Activated CD4-positive, alpha-beta memory T cell treated with anti-CD3 and anti-CD28 coated beads for 36 hours (primary cell): ENCODE measurements around the gene UBE4A. TPM values are rescaled to one million over a fixed set of nuclear protein-coding genes. Genes with fewer than 3 reads are reported as not detected.

Experiments
- CTCF ChIA-PET: fragments of 350-600 bp; sonication (Branson Sonifier 250); formaldehyde crosslinking; loops from one replicate; lab custom pipeline; 2021; ENCODE audit warnings: antibody characterized with exemption, inconsistent platforms; lab: Charles Lee
- POLR2A ChIA-PET: fragments of 350-600 bp; sonication (Branson Sonifier 250); formaldehyde crosslinking; loops from one replicate; lab custom pipeline; 2021; ENCODE audit warnings: antibody characterized with exemption; lab: Charles Lee
- DNase-seq: peaks from one replicate; pipeline ENCODE4 v3.0.0-alpha.2; 2020
- H3K27ac Mint-ChIP-seq: one replicate; pipeline ENCODE4 v1.8.0; 2021; ENCODE audit warnings: mixed read lengths
- H3K27me3 Mint-ChIP-seq: one replicate; pipeline ENCODE4 v1.8.0; 2021; ENCODE audit warnings: mixed read lengths
- H3K36me3 Mint-ChIP-seq: one replicate; pipeline ENCODE4 v1.8.0; 2021; ENCODE audit warnings: mixed read lengths
- H3K4me1 Mint-ChIP-seq: one replicate; pipeline ENCODE4 v1.8.0; 2021; ENCODE audit warnings: low read depth, mixed read lengths
- H3K4me3 Mint-ChIP-seq: one replicate; pipeline ENCODE4 v1.8.0; 2021; ENCODE audit warnings: mild to moderate bottlenecking, mixed read lengths
- H3K9me3 Mint-ChIP-seq: one replicate; pipeline ENCODE4 v1.8.0; 2021; ENCODE audit warnings: mixed read lengths
- intact Hi-C: fragments of 100-400 bp; cut with micrococcal nuclease; formaldehyde crosslinking; loops from one replicate; pipeline ENCODE4 v1.15.1; 2023
- total RNA-seq, 2 experiments: library from RNA; stranded (reverse); gene quantifications; one replicate each; pipeline ENCODE4 v1.2.3, GENCODE V29; 2021

UBE4A gene
- total RNA-seq, 2 experiments from 2014 or later = 39.1 to 40.4 TPM

GRCh38 chr11:118373263-118373662 is 13.9 kb downstream of the UBE4A start:
- POLR2A ChIA-PET = no interaction called here

GRCh38 chr11:118373871-118374270 is 14.5 kb downstream of the UBE4A start:
- no peaks in the 10 kb centered on the region for H3K27me3 Mint-ChIP-seq
- intact Hi-C loops = no loop called here
- ChIA-PET CTCF (interaction anchor here (1.1 to 2.0 kb wide), 2 partner anchors 114 to 119 kb away, joined by 4 to 6 read pairs; no protein-coding TSS in a partner anchor), POLR2A (interaction anchor here (0.7 kb wide), 1 partner anchor 112 kb away, joined by 4 read pairs; no protein-coding TSS in a partner anchor)
- peaks cover 6% of the 10 kb centered on the region for H3K4me1 Mint-ChIP-seq
- no peaks in the 10 kb centered on the region for H3K9me3 Mint-ChIP-seq
- H3K4me3 Mint-ChIP-seq = no peak overlapping the region
- DNase-seq = no peak
- H3K27ac Mint-ChIP-seq = no peak overlapping the region
- H3K36me3 Mint-ChIP-seq = peaks cover 61% of the 10 kb centered on the region

More at GRCh38 chr11:118373263-118373662, 13.9 kb downstream of the UBE4A start:
- Mint-ChIP-seq H3K9me3 (no peaks in the 10 kb centered on the region), H3K36me3 (peaks cover 63% of the 10 kb centered on the region), H3K4me1 (peaks cover 6% of the 10 kb centered on the region), H3K27me3 (no peaks in the 10 kb centered on the region), H3K27ac (no peak overlapping the region), H3K4me3 (no peak overlapping the region)
- CTCF ChIA-PET = interaction anchor here (1.1 to 2.0 kb wide), 3 partner anchors 78 to 120 kb away, joined by 4 to 6 read pairs (median 5); no protein-coding TSS in a partner anchor
- intact Hi-C loops = no loop called here
- DNase-seq = no peak

- intact Hi-C loops = no loop called here
- H3K4me3 Mint-ChIP-seq = no peak overlapping the region
- peaks cover 6% of the 10 kb centered on the region for H3K4me1 Mint-ChIP-seq
- H3K9me3 Mint-ChIP-seq = no peaks in the 10 kb centered on the region
- ChIA-PET POLR2A (no interaction called here), CTCF (interaction anchor here (2.0 kb wide), 1 partner anchor 118 kb away, joined by 4 read pairs; no protein-coding TSS in a partner anchor)
- peaks cover 62% of the 10 kb centered on the region for H3K36me3 Mint-ChIP-seq
- H3K27ac Mint-ChIP-seq = no peak overlapping the region
- DNase-seq = no peak
- H3K27me3 Mint-ChIP-seq = no peaks in the 10 kb centered on the region
Measured at GRCh38 chr11:118374729-118375128, 15.3 kb downstream of the UBE4A start.

- intact Hi-C loops = no loop called here
- CTCF ChIA-PET = interaction anchor here (0.6 to 0.8 kb wide), 3 partner anchors 12 to 113 kb away, joined by 3 read pairs; no protein-coding TSS in a partner anchor
- POLR2A ChIA-PET = interaction anchor here (0.6 kb wide), 1 partner anchor 38 kb away, joined by 3 read pairs; no protein-coding TSS in a partner anchor
- peak overlapping the region; percentile 78 for H3K27ac Mint-ChIP-seq
- peaks cover 57% of the 10 kb centered on the region for H3K36me3 Mint-ChIP-seq
- H3K4me3 Mint-ChIP-seq = no peak overlapping the region
- DNase-seq = no peak
- H3K27me3 Mint-ChIP-seq = no peaks in the 10 kb centered on the region
- H3K4me1 Mint-ChIP-seq = peaks cover 6% of the 10 kb centered on the region
- no peaks in the 10 kb centered on the region for H3K9me3 Mint-ChIP-seq
Measured at GRCh38 chr11:118375978-118376377, 16.6 kb downstream of the UBE4A start.

- POLR2A ChIA-PET = no interaction called here
- no peak overlapping the region for H3K27ac Mint-ChIP-seq
- peaks cover 50% of the 10 kb centered on the region for H3K36me3 Mint-ChIP-seq
- H3K27me3 Mint-ChIP-seq = no peaks in the 10 kb centered on the region
- H3K9me3 Mint-ChIP-seq = no peaks in the 10 kb centered on the region
- CTCF ChIA-PET = interaction anchor here (2.4 kb wide), 1 partner anchor 110 kb away, joined by 15 read pairs; no protein-coding TSS in a partner anchor
- intact Hi-C loops = no loop called here
- H3K4me3 Mint-ChIP-seq = no peak overlapping the region
- peaks cover 6% of the 10 kb centered on the region for H3K4me1 Mint-ChIP-seq
- no peak for DNase-seq
Measured at GRCh38 chr11:118379497-118379896, 20.1 kb downstream of the UBE4A start.

- Mint-ChIP-seq H3K27ac (no peak overlapping the region), H3K4me1 (peaks cover 6% of the 10 kb centered on the region), H3K27me3 (no peaks in the 10 kb centered on the region), H3K36me3 (peaks cover 53% of the 10 kb centered on the region), H3K9me3 (no peaks in the 10 kb centered on the region), H3K4me3 (no peak overlapping the region)
- intact Hi-C loops = no loop called here
- CTCF ChIA-PET = interaction anchor here (2.4 kb wide), 1 partner anchor 109 kb away, joined by 15 read pairs; no protein-coding TSS in a partner anchor
- no peak for DNase-seq
- POLR2A ChIA-PET = no interaction called here
Measured at GRCh38 chr11:118380571-118380970, 21.2 kb downstream of the UBE4A start.

- Mint-ChIP-seq H3K27ac (no peak overlapping the region), H3K27me3 (no peaks in the 10 kb centered on the region), H3K4me3 (no peak overlapping the region), H3K4me1 (no peaks in the 10 kb centered on the region), H3K36me3 (peaks cover 58% of the 10 kb centered on the region), H3K9me3 (no peaks in the 10 kb centered on the region)
- POLR2A ChIA-PET = no interaction called here
- intact Hi-C loops = no loop called here
- no peak for DNase-seq
- CTCF ChIA-PET = no interaction called here
Measured at GRCh38 chr11:118382954-118383353, 23.6 kb downstream of the UBE4A start.

- Mint-ChIP-seq H3K4me1 (no peaks in the 10 kb centered on the region), H3K9me3 (no peaks in the 10 kb centered on the region), H3K36me3 (peaks cover 55% of the 10 kb centered on the region), H3K4me3 (no peak overlapping the region), H3K27ac (no peak overlapping the region), H3K27me3 (no peaks in the 10 kb centered on the region)
- ChIA-PET CTCF (no interaction called here), POLR2A (no interaction called here)
- DNase-seq = no peak
- intact Hi-C loops = no loop called here
Measured at GRCh38 chr11:118383657-118384056, 24.3 kb downstream of the UBE4A start.

GRCh38 chr11:118396097-118396501 is 36.7 kb downstream of the UBE4A start:
- H3K27me3 Mint-ChIP-seq = no peaks in the 10 kb centered on the region
- H3K4me1 Mint-ChIP-seq = peaks cover 49% of the 10 kb centered on the region
- intact Hi-C loops = loop anchor here (5.0 kb wide), 1 partner anchor 54 kb away; the partner anchor contains the start of genes CD3D and CD3G
- peak overlapping the region; percentile 17 for H3K4me3 Mint-ChIP-seq
- DNase-seq = peak; percentile 20
- H3K9me3 Mint-ChIP-seq = no peaks in the 10 kb centered on the region
- H3K27ac Mint-ChIP-seq = peak overlapping the region; percentile 91
- ChIA-PET POLR2A (interaction anchor here (0.8 kb wide), 1 partner anchor 40 kb away, joined by 3 read pairs; the partner anchor contains the start of gene KMT2A), CTCF (interaction anchor here (1.2 to 3.8 kb wide), 3 partner anchors 14 to 100 kb away, joined by 3 to 24 read pairs (median 8); no protein-coding TSS in a partner anchor)
- H3K36me3 Mint-ChIP-seq = peaks cover 21% of the 10 kb centered on the region

- intact Hi-C loops = loop anchor here (5.0 kb wide), 1 partner anchor 55 kb away; the partner anchor contains the start of genes CD3D and CD3G
- Mint-ChIP-seq H3K27ac (peak overlapping the region; percentile 98), H3K27me3 (no peaks in the 10 kb centered on the region), H3K9me3 (no peaks in the 10 kb centered on the region), H3K4me1 (peaks cover 53% of the 10 kb centered on the region), H3K36me3 (peaks cover 27% of the 10 kb centered on the region), H3K4me3 (no peak overlapping the region)
- no peak for DNase-seq
- CTCF ChIA-PET = interaction anchor here (0.5 to 3.8 kb wide), 8 partner anchors 33 to 172 kb away, joined by 3 to 24 read pairs (median 4); no protein-coding TSS in a partner anchor
- POLR2A ChIA-PET = interaction anchor here (1.2 kb wide), 1 partner anchor 89 kb away, joined by 3 read pairs; no protein-coding TSS in a partner anchor
Measured at GRCh38 chr11:118397448-118397847, 38.0 kb downstream of the UBE4A start.

GRCh38 chr11:118398791-118399559 is 39.6 kb downstream of the UBE4A start:
- Mint-ChIP-seq H3K27ac (peak overlapping the region; percentile 98), H3K4me1 (peaks cover 61% of the 10 kb centered on the region), H3K4me3 (peak overlapping the region; percentile 97), H3K36me3 (peaks cover 24% of the 10 kb centered on the region), H3K9me3 (no peaks in the 10 kb centered on the region), H3K27me3 (no peaks in the 10 kb centered on the region)
- intact Hi-C loops = loop anchor here (1.0 to 5.0 kb wide), 3 partner anchors 34 to 57 kb away; partner anchors contain the start of genes CD3D and CD3G
- CTCF ChIA-PET = interaction anchor here (0.6 to 3.8 kb wide), 10 partner anchors 31 to 200 kb away, joined by 3 to 24 read pairs (median 4); no protein-coding TSS in a partner anchor
- peak; percentile 64 for DNase-seq
- POLR2A ChIA-PET = interaction anchor here (1.1 to 2.7 kb wide), 3 partner anchors 36 to 54 kb away, joined by 3 to 14 read pairs (median 7); partner anchors contain the start of gene KMT2A
